ENCODE measurements around the gene PRRT4. TPM values are rescaled to one million over a fixed set of nuclear protein-coding genes. Genes with fewer than 3 reads are reported as not detected.

Gene PRRT4
- total RNA-seq, 1 donor from 2014 or later = 1.6 TPM

DNA sequence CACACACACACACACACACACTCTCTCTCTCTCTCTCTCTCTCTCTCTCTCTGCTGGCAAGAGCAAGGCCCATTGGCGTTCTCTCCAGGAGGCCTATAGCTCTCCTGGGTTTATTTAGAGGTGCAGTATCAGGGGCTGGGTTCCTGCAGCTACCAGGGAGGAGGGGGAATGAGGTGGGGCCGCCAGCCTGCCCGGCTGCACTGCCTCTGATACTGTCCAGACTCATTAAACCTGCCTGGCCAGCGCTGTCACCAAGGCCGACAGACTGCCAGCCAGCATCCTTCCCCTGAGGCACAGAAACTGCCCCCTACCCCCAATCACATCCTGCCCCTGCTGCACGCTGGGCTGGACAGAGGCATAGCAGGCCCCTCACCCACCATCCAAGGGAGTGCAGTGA lies 4.3 kb downstream of the PRRT4 start:
- Histone ChIP-seq H3K27me3 (ENCODE audit: low read depth) (peaks cover 54% of the 10 kb centered on the region), H3K36me3 (no peaks in the 10 kb centered on the region), H3K9me3 (replicated peaks) (no peaks in the 10 kb centered on the region), H3K4me1 (peaks cover 31% of the 10 kb centered on the region), H3K27ac (replicated peaks) (no peak overlapping the region), H3K4me3 (no peak overlapping the region)
- TF ChIP-seq CTCF (IDR thresholded peaks at IDR 0.05; ENCODE audit: borderline replicate concordance) = no peak
- DNase-seq = no peak
- intact Hi-C loops (cut with micrococcal nuclease) = no loop called here

DNA sequence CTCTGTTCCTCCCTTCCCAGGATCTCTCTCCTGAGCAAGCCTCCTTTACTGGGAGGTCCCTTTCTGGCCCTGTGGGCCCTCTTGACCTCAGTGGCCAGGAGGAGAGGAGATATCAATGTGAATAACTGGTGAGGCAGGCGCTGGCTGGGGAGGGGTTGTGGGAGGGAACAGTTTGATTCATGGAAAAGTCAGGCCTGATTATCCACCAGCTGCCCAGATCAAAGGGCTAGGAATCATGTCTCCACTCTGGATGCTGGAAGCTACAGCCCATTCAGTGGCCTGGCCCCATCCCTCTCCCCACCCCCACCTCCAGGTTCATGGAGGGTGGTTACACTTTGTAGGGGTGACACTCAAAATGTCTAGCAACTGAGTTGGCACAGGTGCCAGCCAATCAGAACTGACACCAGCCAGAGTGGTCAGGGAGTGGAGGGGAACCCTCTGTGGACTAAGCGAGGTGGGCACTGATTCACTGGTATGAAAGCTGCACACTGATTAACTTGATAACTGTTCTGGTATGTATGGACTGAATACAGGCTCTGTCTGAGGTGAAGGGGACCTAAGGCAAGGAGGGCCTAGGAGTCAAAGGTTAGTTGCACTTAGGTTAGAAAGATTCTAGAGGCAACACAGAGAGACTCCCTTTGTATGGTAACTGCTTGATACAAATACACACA lies 4.8 kb downstream of the PRRT4 start:
- Histone ChIP-seq H3K4me3 (no peak overlapping the region), H3K4me1 (peaks cover 28% of the 10 kb centered on the region), H3K27me3 (ENCODE audit: low read depth) (peaks cover 51% of the 10 kb centered on the region), H3K27ac (replicated peaks) (no peak overlapping the region), H3K36me3 (no peaks in the 10 kb centered on the region), H3K9me3 (replicated peaks) (no peaks in the 10 kb centered on the region)
- DNase-seq = no peak
- intact Hi-C loops (cut with micrococcal nuclease) = no loop called here
- no peak for TF ChIP-seq CTCF (IDR thresholded peaks at IDR 0.05; ENCODE audit: borderline replicate concordance)

- no peaks in the 10 kb centered on the region for H3K36me3 ChIP-seq
- DNase-seq = no peak
- no peak for TF ChIP-seq CTCF (IDR thresholded peaks at IDR 0.05; ENCODE audit: borderline replicate concordance)
- no peaks in the 10 kb centered on the region for H3K9me3 ChIP-seq (replicated peaks)
- H3K27me3 ChIP-seq (ENCODE audit: low read depth) = peaks cover 44% of the 10 kb centered on the region
- H3K4me3 ChIP-seq = no peak overlapping the region
- intact Hi-C loops (cut with micrococcal nuclease) = no loop called here
- H3K4me1 ChIP-seq = peaks cover 23% of the 10 kb centered on the region
- no peak overlapping the region for H3K27ac ChIP-seq (replicated peaks)
Measured at GRCh38 chr7:128353610-128354009, 7.9 kb downstream of the PRRT4 start.

GRCh38 chr7:128353189-128353588 lies 8.3 kb downstream of the PRRT4 start:
- H3K36me3 ChIP-seq = no peaks in the 10 kb centered on the region
- no peaks in the 10 kb centered on the region for H3K9me3 ChIP-seq (replicated peaks)
- intact Hi-C loops (cut with micrococcal nuclease) = no loop called here
- no peak overlapping the region for H3K4me3 ChIP-seq
- peaks cover 43% of the 10 kb centered on the region for H3K27me3 ChIP-seq (ENCODE audit: low read depth)
- no peak overlapping the region for H3K27ac ChIP-seq (replicated peaks)
- no peak for TF ChIP-seq CTCF (IDR thresholded peaks at IDR 0.05; ENCODE audit: borderline replicate concordance)
- peaks cover 23% of the 10 kb centered on the region for H3K4me1 ChIP-seq
- DNase-seq = no peak

DNA sequence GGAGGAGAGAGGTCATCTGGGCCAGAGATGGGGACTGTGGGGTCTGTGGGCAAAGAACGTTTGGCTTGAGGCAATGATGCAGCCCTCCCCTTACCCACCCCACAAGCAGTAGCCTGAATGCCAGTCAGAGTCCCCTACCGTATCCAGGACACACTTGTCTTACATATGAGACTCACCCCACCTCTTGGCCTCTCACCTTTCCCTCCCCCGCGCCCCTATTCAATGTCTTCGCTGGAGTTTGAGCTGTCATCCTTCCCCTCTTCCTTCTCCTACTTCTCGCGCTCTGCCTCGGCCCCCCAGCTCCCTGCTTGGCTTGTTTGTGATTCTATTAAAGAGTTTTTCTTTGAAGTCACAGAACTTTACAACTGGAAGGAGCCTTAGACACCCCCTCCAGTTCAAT lies 8.9 kb downstream of the PRRT4 start:
- Histone ChIP-seq H3K4me1 (peaks cover 23% of the 10 kb centered on the region), H3K27ac (replicated peaks) (no peak overlapping the region), H3K9me3 (replicated peaks) (no peaks in the 10 kb centered on the region), H3K27me3 (ENCODE audit: low read depth) (peaks cover 43% of the 10 kb centered on the region), H3K36me3 (no peaks in the 10 kb centered on the region), H3K4me3 (peak overlapping the region; percentile 58)
- DNase-seq = no peak
- TF ChIP-seq CTCF (IDR thresholded peaks at IDR 0.05; ENCODE audit: borderline replicate concordance) = no peak
- intact Hi-C loops (cut with micrococcal nuclease) = no loop called here

Data from left ventricle myocardium inferior (tissue), 1 donor.